Hypothalamus (tissue), 51 donors: ENCODE results near the gene DSTN.
A peak's percentile ranks its signal among the peaks of the same experiment; 100 is the strongest.
"Not testable (repeated sequence)": the region's sequence is repeated elsewhere in the genome, so short reads cannot be mapped to it uniquely, and the experiment has no call there.

ENCODE experiments used
- DNase-seq, 51 donors: peaks; one replicate each; lab custom pipeline; 2025; lab: John Stamatoyannopoulos, UW

DSTN gene

DNA sequence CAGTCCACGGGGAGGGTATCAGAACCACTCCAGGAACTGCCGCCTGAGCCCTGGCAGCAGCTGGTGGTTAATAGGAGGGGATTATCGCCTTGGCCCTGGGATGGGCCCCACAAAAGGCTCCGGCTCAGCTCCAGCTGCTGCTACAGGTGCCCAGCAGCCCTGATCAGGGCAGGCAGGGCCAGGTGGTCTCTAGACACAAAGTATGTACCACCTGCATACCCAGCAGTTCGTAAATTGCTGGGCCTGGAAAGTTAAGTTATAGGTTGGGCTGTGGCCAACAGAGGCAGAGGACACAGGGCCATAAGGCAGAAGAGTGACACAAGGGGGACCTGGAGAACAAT lies 77.1 kb downstream of the DSTN start:
- DNase-seq = no peak

- DNase-seq = no peak
These were observed 77.8 kb downstream of the DSTN start for GRCh38 chr20:17647391-17648314.

- peak in 3 of 51 donors; percentile 4 to 26 (median 22) for DNase-seq
These were observed 78.4 kb downstream of the DSTN start for GRCh38 chr20:17648315-17648646.

GRCh38 chr20:17648791-17649730 lies 79.2 kb downstream of the DSTN start:
- peak in 1 of 51 donors; percentile 17 for DNase-seq

GRCh38 chr20:17650301-17651128 lies 80.6 kb downstream of the DSTN start:
- DNase-seq = no peak

GRCh38 chr20:17651129-17651759 lies 81.4 kb downstream of the DSTN start:
- DNase-seq = no peak

GRCh38 chr20:17651760-17652388 lies 82.0 kb downstream of the DSTN start:
- DNase-seq = no peak

DNA sequence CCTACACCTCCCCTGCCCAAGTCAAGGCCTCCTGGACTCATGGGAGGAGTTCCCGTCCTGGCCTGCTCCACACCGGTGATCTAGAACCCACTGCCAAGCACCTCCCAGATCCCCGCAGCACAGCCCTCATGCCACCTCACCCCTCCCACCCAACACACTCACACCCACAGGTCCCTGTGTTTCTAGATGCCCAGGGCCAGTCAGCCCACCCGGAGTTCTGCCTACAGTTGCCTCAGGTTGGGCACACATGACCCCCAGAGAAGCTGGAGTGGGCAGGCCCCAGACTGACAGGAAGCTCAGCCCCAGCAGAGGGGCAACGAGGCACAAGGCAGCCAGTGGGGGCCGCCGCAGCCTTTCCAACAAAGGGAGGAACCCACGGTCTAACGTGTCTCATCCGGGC lies 82.5 kb downstream of the DSTN start:
- no peak for DNase-seq

DNA sequence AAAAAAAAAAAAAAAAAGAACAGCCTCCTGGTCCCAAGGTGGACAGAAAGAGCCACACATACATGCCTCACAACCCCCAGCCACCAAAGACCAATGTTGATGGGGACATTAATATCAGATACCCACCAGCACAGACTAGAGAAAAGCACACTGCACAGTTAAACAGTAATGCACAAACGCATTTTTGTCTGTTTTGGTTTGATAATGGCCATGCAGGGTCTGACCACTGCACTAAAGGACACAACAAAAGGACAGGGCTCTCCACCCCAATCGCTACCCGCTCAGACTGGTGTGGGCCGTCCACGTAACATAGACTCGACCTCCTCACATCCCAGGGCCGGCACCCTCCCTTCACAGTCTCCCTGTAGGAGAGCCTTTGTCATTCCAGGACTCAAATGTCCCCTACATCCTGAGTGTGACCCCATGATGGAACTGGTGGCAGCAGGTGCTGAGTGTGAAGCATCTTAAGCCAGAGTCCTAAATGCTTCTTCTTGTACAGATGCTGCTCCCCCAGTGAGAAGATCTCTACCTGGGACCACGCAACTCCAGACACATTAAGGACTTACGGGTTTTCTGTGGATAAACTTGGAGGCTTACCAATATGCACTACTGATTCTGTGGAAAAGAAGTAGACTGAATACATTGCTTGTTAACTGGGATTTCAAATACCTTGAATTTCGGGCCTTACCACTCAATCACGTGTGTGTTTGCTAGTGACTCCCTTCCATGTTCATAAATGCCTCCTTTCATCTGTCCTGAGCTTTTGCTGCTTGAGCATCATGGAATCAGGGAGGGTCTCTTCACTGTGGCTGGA lies 84.2 kb downstream of the DSTN start:
- no peak for DNase-seq

GRCh38 chr20:17654649-17655285 lies 84.9 kb downstream of the DSTN start:
- peak in 5 of 51 donors; percentile 10 to 49 (median 20) for DNase-seq

GRCh38 chr20:17655286-17655651 lies 85.4 kb downstream of the DSTN start:
- no peak for DNase-seq

DNA sequence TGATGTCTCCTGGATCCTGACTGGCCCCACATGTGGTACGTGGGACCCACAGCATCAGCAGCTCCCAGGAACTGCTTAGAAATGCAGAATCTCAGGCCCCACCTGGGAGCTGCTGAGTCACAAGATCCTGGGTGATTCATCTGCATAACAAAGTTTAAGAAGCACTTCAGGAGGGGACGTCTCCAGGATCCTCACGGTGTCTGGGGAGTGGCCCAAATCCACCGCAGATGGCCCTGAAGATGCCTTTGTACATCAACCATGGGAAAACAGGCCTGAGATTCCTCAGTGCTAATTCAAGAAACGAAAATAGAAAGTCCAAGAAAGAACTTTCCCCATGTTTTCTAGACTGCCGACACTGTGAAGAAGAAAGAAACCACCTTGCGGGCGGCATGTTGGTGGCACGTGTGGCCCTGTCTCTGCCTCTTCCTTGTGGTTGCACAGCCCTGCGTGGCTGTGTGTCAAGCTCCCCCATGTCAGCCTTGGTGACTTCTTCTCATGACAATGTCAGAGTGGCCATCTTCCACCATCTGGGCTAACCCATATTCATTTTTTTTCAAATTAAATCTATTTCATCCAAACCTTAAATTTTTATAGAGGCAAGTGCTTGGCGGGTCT lies 86.1 kb downstream of the DSTN start:
- DNase-seq = no peak

- peak in 2 of 51 donors; percentile 15 to 19 for DNase-seq
These were observed 87.4 kb downstream of the DSTN start for GRCh38 chr20:17657079-17657825.

GRCh38 chr20:17657898-17658647 lies 88.2 kb downstream of the DSTN start:
- DNase-seq = no peak

GRCh38 chr20:17658648-17658993 lies 88.7 kb downstream of the DSTN start:
- no peak for DNase-seq

DNA sequence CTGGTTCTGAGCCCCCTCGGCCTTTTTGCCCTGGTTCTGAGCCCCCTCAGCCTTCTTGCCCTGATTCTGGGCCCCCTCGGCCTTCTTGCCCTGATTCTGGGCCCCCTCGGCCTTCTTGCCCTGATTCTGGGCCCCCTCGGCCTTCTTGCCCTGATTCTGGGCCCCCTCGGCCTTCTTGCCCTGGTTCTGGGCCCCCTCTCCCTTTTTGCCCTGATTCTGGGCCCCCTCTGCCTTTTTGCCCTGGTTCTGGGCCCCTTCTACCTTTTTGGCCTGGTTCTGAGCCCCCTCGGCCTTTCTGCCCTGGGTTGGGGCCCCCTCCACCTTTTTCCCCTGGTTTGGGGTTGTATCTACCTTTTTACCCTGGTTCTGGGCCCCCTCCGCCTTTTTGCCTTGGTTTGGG lies 89.5 kb downstream of the DSTN start:
- not testable (repeated sequence) for DNase-seq
